PFSK-1 (cell line): ENCODE results near the gene ZBTB25.

Experiments
- FOXP2 ChIP-seq: optimal IDR thresholded peaks from 2 replicates; pipeline ENCODE3; 2011; ENCODE audit warnings: borderline replicate concordance, control low read depth, inconsistent platforms; ENCODE audit not compliant: insufficient read depth; ENCODE audit errors: extremely low read length, extremely low read depth
- POLR2AphosphoS5 ChIP-seq: IDR thresholded peaks from 2 replicates; pipeline ENCODE4 v1.6.1; 2012; ENCODE audit warnings: low read depth, mild to moderate bottlenecking, control low read depth, low read length, moderate library complexity
- SIN3A ChIP-seq: IDR thresholded peaks from 2 replicates; pipeline ENCODE4 v1.6.1; 2012; ENCODE audit warnings: mild to moderate bottlenecking, low read length, moderate library complexity, borderline replicate concordance; ENCODE audit not compliant: insufficient read depth
- TF ChIP-seq, protein P1 (sequence below), 2 experiments: IDR thresholded peaks; 2 replicates each; pipeline versions ENCODE4 v1.6.1 to v1.8.0; 2011 to 2012; ENCODE audit warnings: low read depth in 2 of 2, low read length in 2 of 2, control low read depth in 1 of 2, inconsistent platforms in 1 of 2, mild to moderate bottlenecking in 1 of 2, moderate library complexity in 1 of 2; ENCODE audit not compliant: insufficient read depth in 1 of 2

DNA sequence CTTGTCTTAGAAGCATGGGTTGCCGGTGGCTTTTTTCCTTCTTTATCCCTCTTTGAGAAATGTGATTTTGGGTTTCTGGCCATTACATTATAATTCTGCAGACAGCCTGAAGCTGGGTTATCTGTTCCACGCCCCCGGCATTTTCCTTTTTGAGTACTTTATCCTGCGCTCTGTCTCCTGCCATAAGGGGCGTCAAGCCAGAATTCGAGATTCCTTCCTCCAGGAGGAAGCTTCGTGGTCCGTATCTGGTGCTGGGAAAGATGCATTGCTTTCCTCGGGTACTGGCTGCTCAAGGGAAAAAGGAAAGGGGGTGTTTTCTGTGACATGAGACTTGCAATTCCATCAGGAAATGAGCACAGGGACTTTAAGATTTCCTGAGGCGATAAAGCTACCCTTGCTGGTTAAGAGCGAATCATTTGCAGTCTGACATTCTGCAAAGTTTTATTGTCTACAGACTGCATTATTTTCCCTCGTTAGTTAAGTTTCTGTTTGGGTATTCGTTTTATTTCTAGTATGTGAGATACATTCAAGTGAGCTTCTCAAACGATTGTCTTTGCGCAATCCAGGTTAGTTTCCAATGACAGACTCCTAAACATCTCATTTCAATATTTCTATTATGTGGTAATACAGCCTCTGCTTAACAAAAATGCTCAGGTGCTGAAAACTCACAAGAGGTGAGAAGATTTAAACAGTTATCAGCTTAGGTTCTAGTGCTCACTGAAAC, 37.6 kb downstream of the ZBTB25 start:
- TF ChIP-seq POLR2AphosphoS5 (no peak), FOXP2 (no peak), SIN3A (no peak)
- TF ChIP-seq, protein P1, sequence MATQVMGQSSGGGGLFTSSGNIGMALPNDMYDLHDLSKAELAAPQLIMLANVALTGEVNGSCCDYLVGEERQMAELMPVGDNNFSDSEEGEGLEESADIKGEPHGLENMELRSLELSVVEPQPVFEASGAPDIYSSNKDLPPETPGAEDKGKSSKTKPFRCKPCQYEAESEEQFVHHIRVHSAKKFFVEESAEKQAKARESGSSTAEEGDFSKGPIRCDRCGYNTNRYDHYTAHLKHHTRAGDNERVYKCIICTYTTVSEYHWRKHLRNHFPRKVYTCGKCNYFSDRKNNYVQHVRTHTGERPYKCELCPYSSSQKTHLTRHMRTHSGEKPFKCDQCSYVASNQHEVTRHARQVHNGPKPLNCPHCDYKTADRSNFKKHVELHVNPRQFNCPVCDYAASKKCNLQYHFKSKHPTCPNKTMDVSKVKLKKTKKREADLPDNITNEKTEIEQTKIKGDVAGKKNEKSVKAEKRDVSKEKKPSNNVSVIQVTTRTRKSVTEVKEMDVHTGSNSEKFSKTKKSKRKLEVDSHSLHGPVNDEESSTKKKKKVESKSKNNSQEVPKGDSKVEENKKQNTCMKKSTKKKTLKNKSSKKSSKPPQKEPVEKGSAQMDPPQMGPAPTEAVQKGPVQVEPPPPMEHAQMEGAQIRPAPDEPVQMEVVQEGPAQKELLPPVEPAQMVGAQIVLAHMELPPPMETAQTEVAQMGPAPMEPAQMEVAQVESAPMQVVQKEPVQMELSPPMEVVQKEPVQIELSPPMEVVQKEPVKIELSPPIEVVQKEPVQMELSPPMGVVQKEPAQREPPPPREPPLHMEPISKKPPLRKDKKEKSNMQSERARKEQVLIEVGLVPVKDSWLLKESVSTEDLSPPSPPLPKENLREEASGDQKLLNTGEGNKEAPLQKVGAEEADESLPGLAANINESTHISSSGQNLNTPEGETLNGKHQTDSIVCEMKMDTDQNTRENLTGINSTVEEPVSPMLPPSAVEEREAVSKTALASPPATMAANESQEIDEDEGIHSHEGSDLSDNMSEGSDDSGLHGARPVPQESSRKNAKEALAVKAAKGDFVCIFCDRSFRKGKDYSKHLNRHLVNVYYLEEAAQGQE (IDR thresholded peaks at IDR 0.05; ENCODE audit: insufficient read depth in 1 of 2, low read depth in 2 of 2, low read length in 2 of 2) = no peak
